Hepatocyte (in vitro differentiated cells): ENCODE measurements around the gene PYGL. TPM values are rescaled to one million over a fixed set of nuclear protein-coding genes. Genes with fewer than 3 reads are reported as not detected.

Experiments used
- DNase-seq: peaks from one replicate; pipeline ENCODE4 v3.0.0-alpha.2; 2016; ENCODE audit warnings: low spot score
- H2AFZ ChIP-seq: fragments of 200-600 bp; sonication (generic); 2 replicates; pipeline ENCODE4 v1.6.0; 2016; ENCODE audit warnings: antibody characterized with exemption, mild to moderate bottlenecking
- H3K27ac ChIP-seq: fragments of 200-600 bp; sonication (generic); 2 replicates; pipeline ENCODE4 v1.5.1; 2016; ENCODE audit warnings: mild to moderate bottlenecking
- H3K27me3 ChIP-seq: fragments of 200-600 bp; sonication (generic); 2 replicates; pipeline ENCODE4 v1.6.1; 2016
- H3K36me3 ChIP-seq: fragments of 200-600 bp; sonication (generic); replicated peaks from 2 replicates; pipeline ENCODE4 v1.5.1; 2016; ENCODE audit warnings: low read depth; ENCODE audit not compliant: insufficient read depth
- H3K4me1 ChIP-seq: fragments of 200-600 bp; sonication (generic); 2 replicates; pipeline ENCODE4 v1.5.1; 2016; ENCODE audit warnings: mild to moderate bottlenecking, moderate library complexity; ENCODE audit not compliant: insufficient read depth
- H3K4me2 ChIP-seq: fragments of 200-600 bp; sonication (generic); 2 replicates; pipeline ENCODE4 v1.6.0; 2016
- H3K4me3 ChIP-seq: fragments of 200-600 bp; sonication (generic); 2 replicates; pipeline ENCODE4 v1.5.1; 2016; ENCODE audit warnings: mild to moderate bottlenecking
- H3K79me2 ChIP-seq: fragments of 200-600 bp; sonication (generic); 2 replicates; pipeline ENCODE4 v1.6.0; 2017; ENCODE audit warnings: mild to moderate bottlenecking
- H3K9me2 ChIP-seq: fragments of 200-600 bp; sonication (generic); replicated peaks from 2 replicates; pipeline ENCODE4 v1.6.0; 2017; ENCODE audit warnings: mild to moderate bottlenecking; ENCODE audit not compliant: insufficient read depth
- H3K9me3 ChIP-seq: fragments of 200-600 bp; sonication (generic); 2 replicates; pipeline ENCODE4 v1.5.1; 2016; ENCODE audit warnings: low read depth, mild to moderate bottlenecking
- H4K20me1 ChIP-seq: fragments of 200-600 bp; sonication (generic); 2 replicates; pipeline ENCODE4 v1.6.0; 2016; ENCODE audit warnings: mild to moderate bottlenecking; ENCODE audit not compliant: insufficient read depth, poor library complexity, severe bottlenecking
- CTCF ChIP-seq: fragments of 200-600 bp; sonication (generic); IDR thresholded peaks from 2 replicates; pipeline ENCODE4 v1.5.1; 2016; ENCODE audit warnings: antibody characterized with exemption, mild to moderate bottlenecking; ENCODE audit not compliant: poor library complexity
- EZH2 ChIP-seq: fragments of 200-600 bp; sonication (generic); IDR thresholded peaks from 2 replicates; pipeline ENCODE4 v1.6.1; 2016; ENCODE audit warnings: antibody characterized with exemption, mild to moderate bottlenecking, borderline replicate concordance
- EZH2phosphoT487 ChIP-seq: fragments of 200-600 bp; sonication (generic); IDR thresholded peaks from one replicate; pipeline ENCODE4 v1.6.1; 2018; ENCODE audit warnings: antibody characterized with exemption, mild to moderate bottlenecking, low read depth, moderate library complexity; ENCODE audit not compliant: unreplicated experiment, severe bottlenecking
- WGBS: methylation state at CpG from one replicate; pipeline ENCODE4 v1.1.6; 2016; ENCODE audit warnings: low lambda C conversion rate; ENCODE audit errors: missing lambda C conversion rate; 5-methylcytosine and 5-hydroxymethylcytosine counted together
- polyA plus RNA-seq: library from polyadenylated mRNA; unstranded; fragments of >200 nt; fragmentation: Nextera tagmentation; extraction: Ambion mirVana; gene quantifications from 2 replicates; pipeline ENCODE4 v1.2.1, GENCODE V29; 2016
- total RNA-seq: library from RNA; depleted of rRNA; stranded (reverse); fragments of >200 nt; gene quantifications from 2 replicates; pipeline ENCODE4 v1.2.3, GENCODE V29; 2014

PYGL gene
- total and polyA plus RNA-seq, 2 experiments from 2014 or later = 37.9 to 51.6 TPM

DNA sequence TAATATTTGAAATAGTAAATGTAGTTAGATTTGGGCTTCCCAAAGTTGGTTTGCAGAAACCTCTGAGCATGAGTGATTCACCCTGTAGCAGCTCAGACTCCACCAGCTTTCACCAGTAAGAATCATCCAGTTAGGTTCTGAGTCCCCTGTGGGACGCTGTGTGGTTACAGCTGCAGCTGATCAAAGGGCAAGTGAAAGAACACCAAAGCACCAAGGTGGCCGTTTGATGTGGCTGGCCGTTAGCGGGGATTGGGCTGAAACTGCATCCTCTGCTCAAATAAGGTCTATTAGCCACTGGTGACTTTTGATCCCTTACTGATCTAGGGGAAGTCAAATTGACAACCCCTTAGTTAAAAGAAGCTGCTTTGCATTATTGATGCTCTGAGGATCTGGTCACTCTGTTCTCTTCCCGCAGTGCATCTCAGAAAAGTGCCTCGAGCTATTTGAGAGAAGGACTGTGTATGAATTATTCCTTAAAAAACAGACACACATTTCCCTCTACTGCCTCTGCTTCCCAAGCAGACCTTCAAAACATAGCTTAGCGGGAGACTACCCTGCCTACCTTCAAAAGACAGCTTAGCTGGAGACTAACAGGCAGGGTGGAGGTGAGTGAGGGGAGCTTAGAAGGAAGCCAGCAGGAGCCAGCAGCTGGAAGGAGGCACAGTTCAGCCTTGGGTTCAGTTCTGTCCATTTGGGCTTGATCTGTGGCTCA, 68.8 kb downstream of the PYGL start:
- H2AFZ ChIP-seq = no peak overlapping the region
- no peaks in the 10 kb centered on the region for H3K9me3 ChIP-seq
- no peak overlapping the region for H3K4me2 ChIP-seq

GRCh38 chr14:50874757-50875156, 69.5 kb downstream of the PYGL start:
- H3K27me3 ChIP-seq = peaks cover 63% of the 10 kb centered on the region

More for the DNA sequence above, 68.8 kb downstream of the PYGL start:
- H3K9me2 ChIP-seq = no peaks in the 10 kb centered on the region
- H3K27ac ChIP-seq = no peak overlapping the region
- no peaks in the 10 kb centered on the region for H3K79me2 ChIP-seq
- H3K4me1 ChIP-seq = no peaks in the 10 kb centered on the region
- TF ChIP-seq EZH2 (no peak), CTCF (no peak), EZH2phosphoT487 (no peak)
- H3K36me3 ChIP-seq = no peaks in the 10 kb centered on the region
- H3K27me3 ChIP-seq = peaks cover 58% of the 10 kb centered on the region
- WGBS = 35% methylated on average over 7 of the region's 7 CpGs
- DNase-seq = no peak
- H4K20me1 ChIP-seq = no peaks in the 10 kb centered on the region
- H3K4me3 ChIP-seq = no peak overlapping the region

DNA sequence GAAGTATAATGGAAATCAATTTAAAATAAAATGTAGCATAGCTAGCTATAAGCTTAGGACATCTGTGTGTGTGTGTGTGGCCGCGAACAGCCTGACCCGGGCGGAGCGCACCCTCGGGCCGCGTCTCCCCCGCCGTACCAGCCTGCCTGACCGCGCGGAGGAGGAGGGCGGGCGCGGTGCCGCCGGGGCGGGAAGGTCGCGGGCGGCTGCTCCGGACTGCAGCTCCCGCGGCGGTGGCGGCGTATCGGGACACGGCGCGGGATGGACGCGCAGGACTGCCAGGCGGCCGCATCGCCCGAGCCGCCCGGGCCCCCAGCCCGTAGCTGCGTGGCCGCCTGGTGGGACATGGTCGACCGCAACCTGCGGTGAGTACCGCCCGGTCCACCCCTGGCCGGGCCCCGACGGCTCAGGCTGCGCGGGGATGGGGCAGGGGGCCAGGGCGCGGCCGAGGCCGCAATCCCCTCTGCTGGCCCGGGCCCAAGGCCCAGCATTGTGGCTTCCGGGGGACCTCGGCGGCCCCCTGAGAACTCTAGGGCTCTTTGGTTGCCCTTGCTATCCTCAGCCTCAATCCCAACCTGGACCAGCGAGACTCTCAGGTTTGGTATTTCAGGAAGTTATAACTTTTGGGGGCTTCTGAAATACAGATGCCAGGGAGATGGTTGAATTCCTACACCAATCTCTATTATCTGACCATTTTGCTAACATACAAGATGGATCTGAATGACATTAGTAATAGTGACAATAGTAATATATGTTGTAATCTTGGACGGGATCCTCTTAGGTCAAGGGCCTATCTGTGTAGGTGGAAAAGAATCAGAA, 72.2 kb downstream of the PYGL start, which contains the start of gene ABHD12B:
ABHD12B (plus strand) TSS at position 140 of the 819 bp plus-strand sequence; CDS start at position 262, 122 bp downstream.
- H3K27ac ChIP-seq = no peak within 1 kb of the TSS
- H4K20me1 ChIP-seq = no peaks in the 10 kb centered on the region
- no peaks in the 10 kb centered on the region for H3K4me1 ChIP-seq
- H3K36me3 ChIP-seq = no peaks in the 10 kb centered on the region
- no peak within 1 kb of the TSS for H2AFZ ChIP-seq
- H3K79me2 ChIP-seq = no peaks in the 10 kb centered on the region
- H3K27me3 ChIP-seq = peaks cover 62% of the 10 kb centered on the region
- H3K9me3 ChIP-seq = no peaks in the 10 kb centered on the region
- no peak for DNase-seq
- no peak within 1 kb of the TSS for H3K4me3 ChIP-seq
- 24% methylated on average over 32 of the region's 63 CpGs for WGBS
- peak; percentile 89 for TF ChIP-seq EZH2
- no peak for TF ChIP-seq CTCF
- no peak for TF ChIP-seq EZH2phosphoT487
- no peaks in the 10 kb centered on the region for H3K9me2 ChIP-seq
- H3K4me2 ChIP-seq = peak within 1 kb of the TSS; percentile 74

More at GRCh38 chr14:50874757-50875156, 69.5 kb downstream of the PYGL start:
- TF ChIP-seq CTCF (no peak), EZH2phosphoT487 (no peak), EZH2 (no peak)
- DNase-seq = no peak
- H2AFZ ChIP-seq = no peak overlapping the region
- H3K4me1 ChIP-seq = no peaks in the 10 kb centered on the region
- no peaks in the 10 kb centered on the region for H3K79me2 ChIP-seq
- no peaks in the 10 kb centered on the region for H3K9me3 ChIP-seq
- H3K27ac ChIP-seq = no peak overlapping the region
- H3K9me2 ChIP-seq = no peaks in the 10 kb centered on the region
- H3K4me2 ChIP-seq = no peak overlapping the region
- H4K20me1 ChIP-seq = no peaks in the 10 kb centered on the region
- H3K36me3 ChIP-seq = no peaks in the 10 kb centered on the region
- no peak overlapping the region for H3K4me3 ChIP-seq
- WGBS = 78% methylated on average over 2 of the region's 2 CpGs
